GM19372 (cell line): ENCODE results near the gene SLC29A4.

ENCODE experiments used
- ATAC-seq: cut with Tn5 transposase; IDR thresholded peaks from one replicate; pipeline ENCODE4 v1.9.1; 2021; ENCODE audit warnings: mild to moderate bottlenecking, low read depth, moderate library complexity; ENCODE audit not compliant: unreplicated experiment

SLC29A4 gene

DNA sequence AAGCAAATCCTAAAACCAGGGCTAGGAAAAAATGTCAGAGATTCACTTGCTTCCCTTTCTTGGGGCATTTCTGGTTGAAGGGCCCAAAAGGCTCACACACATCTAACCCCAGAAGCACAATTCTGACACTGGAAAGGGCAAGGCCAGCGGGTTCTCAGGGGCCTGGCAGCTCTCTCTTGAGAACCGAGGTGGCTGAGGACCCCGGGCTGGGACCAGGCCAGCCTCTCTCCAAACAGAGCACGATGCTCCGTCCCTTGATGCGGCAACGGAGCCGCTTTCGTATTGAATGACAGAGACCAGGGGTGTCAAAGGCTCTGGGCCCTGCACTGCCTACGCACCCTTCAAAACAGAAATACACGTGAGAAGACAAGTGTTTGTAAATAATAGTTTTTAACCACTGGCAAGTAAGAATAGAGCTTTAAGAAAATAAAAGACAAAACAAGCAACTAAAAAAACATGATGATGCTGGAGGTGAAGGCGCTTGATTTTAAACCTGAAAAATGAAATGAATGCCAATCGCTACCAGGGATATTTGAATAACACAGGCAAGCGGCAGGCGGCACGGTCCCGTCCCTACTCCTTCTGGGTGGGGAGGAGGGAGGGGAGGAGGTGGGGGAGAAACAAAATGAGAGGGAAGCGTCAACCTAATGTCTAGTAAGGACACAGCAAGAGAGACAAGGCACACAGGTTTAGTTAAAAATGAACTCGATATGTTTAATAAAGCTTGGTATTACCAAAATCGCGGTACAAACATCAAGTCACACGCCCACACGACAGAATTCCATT is 68.0 kb downstream of the SLC29A4 start:
- no peak for ATAC-seq

- no peak for ATAC-seq
Observed at GRCh38 chr7:5351507-5352265, 68.9 kb downstream of the SLC29A4 start.

DNA sequence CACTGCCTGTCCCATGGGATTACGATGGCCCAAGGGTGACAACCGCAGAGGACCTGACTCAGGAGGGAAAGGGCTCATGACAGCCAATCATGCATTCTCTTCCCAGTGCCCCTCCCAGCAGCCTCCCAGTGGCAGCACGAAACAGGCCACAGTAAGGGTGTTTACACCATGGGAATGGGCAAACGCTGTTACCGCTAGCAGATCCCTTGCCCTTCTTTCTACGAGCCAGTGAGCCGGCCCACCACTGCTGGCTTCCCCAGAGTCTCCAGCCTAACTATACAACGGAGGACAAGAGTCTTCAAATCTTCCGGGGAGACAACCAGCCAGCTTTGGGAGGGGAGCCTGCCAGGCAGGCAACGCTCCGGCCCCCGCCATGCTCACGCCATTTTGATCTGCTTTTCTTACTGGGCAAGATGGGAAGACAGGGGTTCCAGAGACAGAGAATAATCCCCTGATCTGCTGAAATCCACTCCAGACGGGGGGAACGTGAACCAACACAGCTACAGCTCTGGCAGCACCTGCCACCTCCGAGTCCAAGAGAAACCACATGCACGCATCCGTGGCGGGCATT is 69.8 kb downstream of the SLC29A4 start:
- no peak for ATAC-seq

DNA sequence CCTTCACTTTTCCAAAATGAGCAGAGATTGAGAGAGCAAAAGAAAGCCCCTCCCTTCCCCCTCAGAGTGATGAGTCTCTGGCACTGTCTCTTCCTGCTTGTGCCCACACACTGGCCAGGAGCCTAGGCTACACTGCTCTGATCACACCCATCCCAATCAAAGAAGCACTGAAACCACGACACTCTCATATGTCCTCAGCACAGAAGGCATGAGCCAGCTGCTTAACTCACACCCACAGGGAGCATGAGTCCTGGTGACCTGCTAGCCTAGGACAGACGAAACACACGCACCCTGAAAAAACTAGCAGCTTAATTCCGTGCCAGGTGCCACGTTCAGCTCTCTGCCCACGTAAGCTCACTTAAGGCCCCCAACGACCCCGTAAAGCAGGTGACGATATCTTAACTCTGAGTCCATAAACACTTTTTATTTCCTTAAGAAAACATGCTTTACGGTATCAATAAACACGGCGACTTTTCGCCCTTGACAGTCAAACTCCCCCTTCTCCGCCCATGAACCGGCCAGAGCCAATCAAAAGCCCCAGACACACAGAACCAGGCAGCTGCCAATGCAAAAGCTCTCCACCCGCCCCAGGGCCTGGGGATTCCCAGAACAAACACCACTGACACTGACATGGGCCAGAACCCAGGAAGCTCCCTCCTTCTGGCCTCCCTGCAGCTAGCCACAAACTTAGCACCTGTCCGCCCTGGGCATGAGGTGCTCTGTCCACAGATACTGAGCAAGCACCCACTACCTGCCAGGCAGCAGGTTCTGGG is 71.9 kb downstream of the SLC29A4 start:
- no peak for ATAC-seq
